Common myeloid progenitor, CD34-positive (primary cell): ENCODE measurements around the gene WIPI1.
"Not testable (repeated sequence)": the region's sequence is repeated elsewhere in the genome, so short reads cannot be mapped to it uniquely, and the experiment has no call there.

Experiments
- CTCF ChIA-PET: fragments of 350-600 bp; sonication (Branson Sonifier 250); formaldehyde crosslinking; loops from one replicate; lab custom pipeline; 2021; ENCODE audit warnings: antibody characterized with exemption; lab: Charles Lee
- POLR2A ChIA-PET: fragments of 350-600 bp; sonication (Branson Sonifier 250); formaldehyde crosslinking; loops from one replicate; lab custom pipeline; 2021; ENCODE audit warnings: antibody characterized with exemption; lab: Charles Lee
- DNase-seq, 3 donors: peaks; one replicate each; pipeline versions ENCODE4 v3.0.0 to v3.0.0-alpha.2; 2013
- H3K27ac ChIP-seq, 2 experiments: 1 replicate in 1 of 2; 2 replicates in 1 of 2; pipeline ENCODE4 v1.7.0; 2013; ENCODE audit warnings: inconsistent platforms in 2 of 2, low read length in 2 of 2, mild to moderate bottlenecking in 2 of 2, low read depth in 1 of 2, moderate library complexity in 1 of 2; ENCODE audit not compliant: severe bottlenecking in 2 of 2, insufficient read depth in 1 of 2, poor library complexity in 1 of 2
- H3K27me3 ChIP-seq, 5 experiments: replicated peaks in 2 of 5; 1 replicate in 3 of 5; 2 replicates in 2 of 5; pipeline versions ENCODE4 v1.6.1 to v1.7.0; 2013; ENCODE audit warnings: low read length in 4 of 5, mild to moderate bottlenecking in 2 of 5, moderate library complexity in 2 of 5, inconsistent platforms in 1 of 5; ENCODE audit not compliant: insufficient read depth in 5 of 5, control insufficient read depth in 4 of 5
- H3K36me3 ChIP-seq, 4 experiments: 1 replicate in 2 of 4; 2 replicates in 2 of 4; pipeline versions ENCODE4 v1.6.1 to v1.7.0; 2013; ENCODE audit warnings: low read length in 3 of 4, control low read depth in 1 of 4, mild to moderate bottlenecking in 1 of 4; ENCODE audit not compliant: control insufficient read depth in 4 of 4, insufficient read depth in 4 of 4
- H3K4me1 ChIP-seq, 4 experiments: 1 replicate in 3 of 4; 2 replicates in 1 of 4; pipeline versions ENCODE4 v1.6.1 to v1.7.1; 2013; ENCODE audit warnings: low read length in 3 of 4, mild to moderate bottlenecking in 3 of 4, control low read depth in 1 of 4, inconsistent platforms in 1 of 4, moderate library complexity in 1 of 4; ENCODE audit not compliant: control insufficient read depth in 4 of 4, insufficient read depth in 4 of 4; ENCODE audit errors: control extremely low read depth in 1 of 4
- H3K4me3 ChIP-seq, 7 experiments: 1 replicate in 4 of 7; 2 replicates in 3 of 7; pipeline versions ENCODE4 v1.5.1 to v1.7.0; 2013; ENCODE audit warnings: mild to moderate bottlenecking in 7 of 7, low read length in 6 of 7, moderate library complexity in 6 of 7, inconsistent platforms in 2 of 7, low read depth in 2 of 7, control low read depth in 1 of 7; ENCODE audit not compliant: insufficient read depth in 4 of 7, control insufficient read depth in 1 of 7; ENCODE audit errors: extremely low read depth in 1 of 7
- H3K9me3 ChIP-seq, 5 experiments: 1 replicate in 4 of 5; 2 replicates in 1 of 5; pipeline versions ENCODE4 v1.6.1 to v1.7.1; 2013; ENCODE audit warnings: low read length in 4 of 5, mild to moderate bottlenecking in 2 of 5, inconsistent platforms in 1 of 5, low read depth in 1 of 5, moderate library complexity in 1 of 5; ENCODE audit not compliant: control insufficient read depth in 4 of 5, insufficient read depth in 2 of 5; ENCODE audit errors: control extremely low read depth in 1 of 5
- WGBS: methylation state at CpG from one replicate; pipeline ENCODE4 v1.1.5; 2013; ENCODE audit not compliant: insufficient coverage; 5-methylcytosine and 5-hydroxymethylcytosine counted together

Gene WIPI1

DNA sequence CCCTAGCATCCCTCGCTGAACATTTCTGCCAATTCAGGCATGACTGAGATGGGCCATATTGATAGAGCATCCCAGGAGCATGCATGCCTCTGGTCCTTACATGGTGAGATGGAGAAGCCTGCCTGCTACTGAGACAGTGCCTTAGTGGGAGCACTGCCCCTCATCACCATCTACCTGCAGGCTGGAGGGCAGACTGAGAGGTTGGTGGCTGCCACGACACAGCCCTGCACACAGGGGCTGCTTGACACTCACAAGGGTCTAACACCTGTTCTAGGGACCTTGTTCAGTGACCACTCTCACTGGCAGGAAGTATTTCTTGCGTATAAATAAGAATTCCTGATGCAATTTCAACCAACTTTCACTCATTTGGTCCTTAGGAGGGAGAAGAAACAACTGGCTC is 34.0 kb downstream of the WIPI1 start:
- CTCF ChIA-PET: no interaction called here
- no peaks in the 10 kb centered on the region for H3K4me1 ChIP-seq
- no peaks in the 10 kb centered on the region for H3K36me3 ChIP-seq
- no peak for DNase-seq
- POLR2A ChIA-PET: interaction anchor here (0.6 kb wide), 1 partner anchor 250 kb away, joined by 3 read pairs; no protein-coding TSS in a partner anchor
- H3K27ac ChIP-seq: no peak overlapping the region
- no peaks in the 10 kb centered on the region for H3K9me3 ChIP-seq
- no peak overlapping the region for H3K4me3 ChIP-seq
- WGBS: 95% methylated on average over 3 of the region's 3 CpGs
- no peaks in the 10 kb centered on the region for H3K27me3 ChIP-seq

DNA sequence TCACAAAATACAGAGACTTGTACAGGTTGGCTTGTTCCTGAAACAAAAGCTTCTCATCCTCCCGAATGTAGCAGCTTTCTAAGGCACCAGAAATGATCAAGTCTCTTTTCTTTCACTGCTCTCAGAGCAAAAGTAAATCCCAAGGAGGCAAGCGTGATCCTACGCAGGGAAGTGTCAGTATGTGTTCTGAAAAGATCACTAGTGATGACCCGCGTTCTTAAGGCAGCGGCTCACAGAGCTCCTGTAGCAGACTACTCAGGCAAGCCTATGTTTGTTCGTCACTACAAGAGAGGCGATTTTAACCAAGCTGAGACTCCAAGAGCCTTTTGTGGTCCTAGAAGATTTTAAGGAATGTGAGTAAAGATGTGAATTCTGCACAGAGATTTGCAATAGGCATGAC is 34.5 kb downstream of the WIPI1 start:
- Histone ChIP-seq H3K4me1 (no peaks in the 10 kb centered on the region), H3K27me3 (no peaks in the 10 kb centered on the region), H3K9me3 (no peaks in the 10 kb centered on the region), H3K4me3 (no peak overlapping the region), H3K27ac (no peak overlapping the region), H3K36me3 (no peaks in the 10 kb centered on the region)
- WGBS: 100% methylated on average over 7 of the region's 8 CpGs
- no peak for DNase-seq
- POLR2A ChIA-PET: interaction anchor here (0.6 kb wide), 1 partner anchor 250 kb away, joined by 3 read pairs; no protein-coding TSS in a partner anchor
- CTCF ChIA-PET: no interaction called here

DNA sequence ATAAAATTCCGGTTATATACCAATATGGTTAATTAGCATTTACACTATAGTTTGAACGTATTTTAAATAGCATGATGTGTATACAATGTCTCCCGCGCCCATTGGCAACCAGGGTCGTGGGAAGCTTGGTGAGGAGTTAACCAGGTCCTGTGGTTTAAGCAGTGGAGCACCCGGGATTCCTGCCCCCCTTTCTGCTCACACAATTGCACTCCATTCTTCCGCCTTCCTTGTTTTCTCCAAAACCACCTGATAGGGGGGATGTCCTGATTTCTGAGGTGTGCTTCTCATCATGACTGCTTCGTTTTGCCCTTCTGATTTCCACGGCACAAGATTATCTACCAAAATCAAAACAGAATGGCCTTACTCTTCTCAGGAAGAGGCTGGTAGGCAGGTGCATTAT is 35.8 kb downstream of the WIPI1 start:
- Histone ChIP-seq H3K4me1 (no peaks in the 10 kb centered on the region), H3K27me3 (no peaks in the 10 kb centered on the region), H3K27ac (no peak overlapping the region), H3K36me3 (no peaks in the 10 kb centered on the region), H3K4me3 (no peak overlapping the region), H3K9me3 (no peaks in the 10 kb centered on the region)
- WGBS: no CpG with 5 or more reads among the region's 9 CpGs
- DNase-seq: no peak
- ChIA-PET POLR2A (no interaction called here), CTCF (no interaction called here)

DNA sequence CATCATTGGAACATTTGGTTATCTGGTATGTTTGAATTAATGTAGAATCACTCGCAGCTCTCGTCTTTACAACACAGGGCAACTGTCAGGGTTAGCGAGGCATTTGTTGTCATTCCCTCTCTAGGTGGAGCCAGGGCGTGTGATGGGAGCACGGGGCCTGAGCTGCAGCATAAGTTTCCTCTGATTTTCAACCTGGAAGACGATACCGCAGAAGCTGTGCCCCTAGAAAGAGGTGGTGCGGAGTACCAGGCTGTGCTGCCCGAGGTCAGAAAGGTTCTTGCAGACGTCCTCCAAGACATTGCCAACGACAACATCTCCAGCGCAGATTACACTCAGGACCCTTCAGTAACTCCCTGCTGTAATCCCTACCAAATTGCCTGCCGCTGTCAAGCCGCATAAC is 37.2 kb downstream of the WIPI1 start:
- no peaks in the 10 kb centered on the region for H3K4me1 ChIP-seq
- no peaks in the 10 kb centered on the region for H3K27me3 ChIP-seq
- POLR2A ChIA-PET: no interaction called here
- no peak overlapping the region for H3K4me3 ChIP-seq
- WGBS: 98% methylated on average over 14 of the region's 14 CpGs
- no peak overlapping the region for H3K27ac ChIP-seq
- H3K36me3 ChIP-seq: no peaks in the 10 kb centered on the region
- DNase-seq: no peak
- CTCF ChIA-PET: interaction anchor here (0.9 kb wide), 1 partner anchor 11 kb away, joined by 3 read pairs; no protein-coding TSS in a partner anchor
- peaks cover 0 to 5% (median 0%) of the 10 kb centered on the region in 5 experiments for H3K9me3 ChIP-seq

DNA sequence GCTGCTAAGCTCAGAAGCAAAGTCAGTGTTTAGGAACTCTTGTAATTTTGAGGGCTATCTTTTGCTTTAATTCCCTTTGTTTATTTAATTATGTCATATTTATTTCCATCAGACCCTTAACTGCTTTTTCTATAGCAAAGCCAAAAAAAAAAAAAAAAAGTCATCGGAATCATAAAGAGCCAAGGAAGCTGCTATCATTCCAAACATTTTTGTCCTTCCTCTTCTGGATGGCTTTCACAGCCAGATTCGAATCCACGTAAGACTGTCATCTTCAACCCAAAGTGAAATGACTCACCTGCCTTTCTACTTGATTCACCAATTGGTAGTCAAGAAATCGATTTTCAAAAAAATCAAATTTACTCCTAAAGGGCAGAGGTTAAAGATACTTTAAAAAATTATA is 38.4 kb downstream of the WIPI1 start:
- H3K36me3 ChIP-seq: no peaks in the 10 kb centered on the region
- peaks cover 0 to 3% (median 0%) of the 10 kb centered on the region in 4 experiments for H3K4me1 ChIP-seq
- H3K9me3 ChIP-seq: peaks cover 0 to 5% (median 0%) of the 10 kb centered on the region in 5 experiments
- H3K27me3 ChIP-seq: no peaks in the 10 kb centered on the region
- ChIA-PET POLR2A (no interaction called here), CTCF (interaction anchor here (0.7 to 1.3 kb wide), 3 partner anchors 10 to 127 kb away, joined by 3 to 7 read pairs (median 3); no protein-coding TSS in a partner anchor)
- H3K4me3 ChIP-seq: no peak overlapping the region
- H3K27ac ChIP-seq: no peak overlapping the region
- WGBS: 100% methylated on average over 2 of the region's 4 CpGs
- DNase-seq: no peak

DNA sequence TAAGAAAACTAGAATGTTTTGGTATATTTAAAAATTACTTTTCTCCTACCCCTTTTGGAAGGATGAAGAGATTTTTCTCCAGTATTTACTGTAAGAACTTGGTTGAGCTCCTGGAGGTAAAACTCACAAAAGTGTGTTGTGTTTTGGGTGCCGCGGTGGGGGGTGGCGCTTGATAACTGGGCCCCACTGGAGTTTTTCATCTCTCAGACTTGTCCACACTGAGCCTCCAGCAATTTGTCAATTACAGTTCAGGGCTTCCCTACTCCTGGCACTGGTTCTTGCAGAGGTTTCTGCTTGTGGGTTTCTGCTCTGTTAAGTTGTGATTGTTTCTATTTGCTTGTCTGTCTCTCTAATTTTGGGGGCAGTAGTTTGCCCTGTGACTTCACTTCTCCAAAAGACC is 40.0 kb downstream of the WIPI1 start:
- Histone ChIP-seq H3K9me3 (peaks cover 0 to 5% (median 0%) of the 10 kb centered on the region in 5 experiments), H3K4me3 (no peak overlapping the region), H3K27ac (no peak overlapping the region), H3K4me1 (peaks cover 0 to 3% (median 0%) of the 10 kb centered on the region in 4 experiments), H3K27me3 (no peaks in the 10 kb centered on the region), H3K36me3 (no peaks in the 10 kb centered on the region)
- WGBS: no CpG with 5 or more reads among the region's 3 CpGs
- ChIA-PET CTCF (interaction anchor here (0.6 to 4.6 kb wide), 4 partner anchors 11 to 814 kb away, joined by 3 to 13 read pairs (median 5); no protein-coding TSS in a partner anchor), POLR2A (no interaction called here)
- DNase-seq: no peak

DNA sequence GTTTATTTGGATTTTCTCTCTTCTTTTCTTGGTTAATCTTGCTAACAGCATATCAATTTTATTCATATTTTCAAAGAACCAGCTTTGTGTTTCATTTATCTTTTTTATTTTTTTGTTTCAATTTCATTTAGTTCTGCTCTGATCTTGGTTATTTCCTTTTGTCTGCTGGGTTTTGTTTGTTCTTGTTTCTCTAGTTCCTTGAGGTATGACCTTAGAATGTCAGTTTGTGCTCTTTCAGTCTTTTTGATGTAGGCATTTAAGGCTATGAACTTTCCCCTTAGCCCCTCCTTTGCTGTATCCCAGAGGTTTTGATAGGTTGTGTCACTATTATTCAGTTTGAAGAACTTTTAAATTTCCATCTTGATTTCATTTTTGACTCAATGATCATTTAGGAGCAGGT is 42.4 kb downstream of the WIPI1 start:
- H3K4me1 ChIP-seq, H3K27me3 ChIP-seq, H3K4me3 ChIP-seq, POLR2A ChIA-PET, H3K36me3 ChIP-seq, DNase-seq, H3K9me3 ChIP-seq, H3K27ac ChIP-seq: not testable (repeated sequence)
- CTCF ChIA-PET: interaction anchor here (1.8 to 4.6 kb wide), 2 partner anchors 16 to 20 kb away, joined by 4 to 13 read pairs; no protein-coding TSS in a partner anchor
